ENCODE measurements around the gene STXBP4.

Gene STXBP4

GRCh38 chr17:54937426-54937825, 31.1 kb upstream of the STXBP4 start:
- H2AFZ ChIP-seq (ENCODE audit: low read length): no peak overlapping the region
- H3K4me2 ChIP-seq (ENCODE audit: low read depth, low read length): no peak overlapping the region
- no peak overlapping the region for H3K9ac ChIP-seq (ENCODE audit: low read length)
- no peak overlapping the region for H3K4me3 ChIP-seq (ENCODE audit: low read length)
- H4K20me1 ChIP-seq (ENCODE audit: insufficient read depth, low read length): no peaks in the 10 kb centered on the region
- H3K9me2 ChIP-seq (replicated peaks; ENCODE audit: insufficient read depth, low read length): no peaks in the 10 kb centered on the region
- no peak overlapping the region for H3K27ac ChIP-seq (ENCODE audit: low read length)
- H3K9me3 ChIP-seq (replicated peaks; ENCODE audit: insufficient read depth, low read length): no peaks in the 10 kb centered on the region
- no peak for TF ChIP-seq EZH2 (optimal IDR thresholded peaks at IDR 0.05; ENCODE audit: low read depth, low read length)
- no peaks in the 10 kb centered on the region for H3K27me3 ChIP-seq (replicated peaks; ENCODE audit: insufficient read depth, low read length)
- DNase-seq: no peak
- no peaks in the 10 kb centered on the region for H3K79me2 ChIP-seq (ENCODE audit: low read length)
- H3F3A ChIP-seq (ENCODE audit: insufficient read depth, low read length): no peaks in the 10 kb centered on the region
- no peaks in the 10 kb centered on the region for H3K36me3 ChIP-seq (replicated peaks; ENCODE audit: insufficient read depth, low read length)
- H3K4me1 ChIP-seq (ENCODE audit: low read length): no peaks in the 10 kb centered on the region

- H3K9me3 ChIP-seq (replicated peaks; ENCODE audit: insufficient read depth, low read length): no peaks in the 10 kb centered on the region
- H3K9me2 ChIP-seq (replicated peaks; ENCODE audit: insufficient read depth, low read length): no peaks in the 10 kb centered on the region
- no peaks in the 10 kb centered on the region for H3K36me3 ChIP-seq (replicated peaks; ENCODE audit: insufficient read depth, low read length)
- no peaks in the 10 kb centered on the region for H3K4me1 ChIP-seq (ENCODE audit: low read length)
- H3K27ac ChIP-seq (ENCODE audit: low read length): no peak overlapping the region
- no peaks in the 10 kb centered on the region for H3F3A ChIP-seq (ENCODE audit: insufficient read depth, low read length)
- TF ChIP-seq EZH2 (optimal IDR thresholded peaks at IDR 0.05; ENCODE audit: low read depth, low read length) (no peak), EZH2phosphoT487 (IDR thresholded peaks at IDR 0.05; ENCODE audit: low read length) (no peak), CTCF (IDR thresholded peaks at IDR 0.05; ENCODE audit: low read length) (no peak)
- H3K4me2 ChIP-seq (ENCODE audit: low read depth, low read length): no peak overlapping the region
- H2AFZ ChIP-seq (ENCODE audit: low read length): no peak overlapping the region
- H3K27me3 ChIP-seq (replicated peaks; ENCODE audit: insufficient read depth, low read length): no peaks in the 10 kb centered on the region
- no peaks in the 10 kb centered on the region for H3K79me2 ChIP-seq (ENCODE audit: low read length)
- no peak overlapping the region for H3K9ac ChIP-seq (ENCODE audit: low read length)
- no peak for DNase-seq
- H3K4me3 ChIP-seq (ENCODE audit: low read length): no peak overlapping the region
- H4K20me1 ChIP-seq (ENCODE audit: insufficient read depth, low read length): no peaks in the 10 kb centered on the region
These were observed 27.3 kb upstream of the STXBP4 start for GRCh38 chr17:54941285-54941684.

GRCh38 chr17:54944796-54945195, 23.8 kb upstream of the STXBP4 start:
- Histone ChIP-seq H3K9me2 (replicated peaks; ENCODE audit: insufficient read depth, low read length) (no peaks in the 10 kb centered on the region), H3K4me1 (ENCODE audit: low read length) (no peaks in the 10 kb centered on the region), H3K9ac (ENCODE audit: low read length) (no peak overlapping the region), H3K27ac (ENCODE audit: low read length) (no peak overlapping the region), H3K4me3 (ENCODE audit: low read length) (no peak overlapping the region), H3K9me3 (replicated peaks; ENCODE audit: insufficient read depth, low read length) (no peaks in the 10 kb centered on the region), H4K20me1 (ENCODE audit: insufficient read depth, low read length) (no peaks in the 10 kb centered on the region), H3F3A (ENCODE audit: insufficient read depth, low read length) (no peaks in the 10 kb centered on the region), H3K79me2 (ENCODE audit: low read length) (no peaks in the 10 kb centered on the region), H2AFZ (ENCODE audit: low read length) (no peak overlapping the region), H3K4me2 (ENCODE audit: low read depth, low read length) (no peak overlapping the region), H3K27me3 (replicated peaks; ENCODE audit: insufficient read depth, low read length) (no peaks in the 10 kb centered on the region), H3K36me3 (replicated peaks; ENCODE audit: insufficient read depth, low read length) (no peaks in the 10 kb centered on the region)
- TF ChIP-seq EZH2phosphoT487 (IDR thresholded peaks at IDR 0.05; ENCODE audit: low read length) (no peak), EZH2 (optimal IDR thresholded peaks at IDR 0.05; ENCODE audit: low read depth, low read length) (no peak), CTCF (IDR thresholded peaks at IDR 0.05; ENCODE audit: low read length) (no peak)
- no peak for DNase-seq

GRCh38 chr17:54945231-54945630, 23.3 kb upstream of the STXBP4 start:
- H3K27ac ChIP-seq (ENCODE audit: low read length): no peak overlapping the region
- H3K79me2 ChIP-seq (ENCODE audit: low read length): no peaks in the 10 kb centered on the region
- H3K4me1 ChIP-seq (ENCODE audit: low read length): no peaks in the 10 kb centered on the region
- H2AFZ ChIP-seq (ENCODE audit: low read length): no peak overlapping the region
- no peak overlapping the region for H3K4me2 ChIP-seq (ENCODE audit: low read depth, low read length)
- TF ChIP-seq EZH2phosphoT487 (IDR thresholded peaks at IDR 0.05; ENCODE audit: low read length) (no peak), CTCF (IDR thresholded peaks at IDR 0.05; ENCODE audit: low read length) (no peak)
- H3K36me3 ChIP-seq (replicated peaks; ENCODE audit: insufficient read depth, low read length): no peaks in the 10 kb centered on the region
- no peaks in the 10 kb centered on the region for H3K27me3 ChIP-seq (replicated peaks; ENCODE audit: insufficient read depth, low read length)
- no peaks in the 10 kb centered on the region for H3K9me3 ChIP-seq (replicated peaks; ENCODE audit: insufficient read depth, low read length)
- no peak overlapping the region for H3K9ac ChIP-seq (ENCODE audit: low read length)
- no peaks in the 10 kb centered on the region for H3K9me2 ChIP-seq (replicated peaks; ENCODE audit: insufficient read depth, low read length)
- DNase-seq: no peak
- no peaks in the 10 kb centered on the region for H3F3A ChIP-seq (ENCODE audit: insufficient read depth, low read length)
- H4K20me1 ChIP-seq (ENCODE audit: insufficient read depth, low read length): no peaks in the 10 kb centered on the region
- no peak overlapping the region for H3K4me3 ChIP-seq (ENCODE audit: low read length)

Measured in MM.1S (cell line).